HG02970 (cell line): Measurements from ENCODE around the gene TWNK.

Experiments used
- ATAC-seq: cut with Tn5 transposase; IDR thresholded peaks from one replicate; pipeline ENCODE4 v1.9.1; 2021; ENCODE audit warnings: mild to moderate bottlenecking, moderate library complexity, moderate number of reproducible peaks; ENCODE audit not compliant: unreplicated experiment, low FRiP score

Gene TWNK

DNA sequence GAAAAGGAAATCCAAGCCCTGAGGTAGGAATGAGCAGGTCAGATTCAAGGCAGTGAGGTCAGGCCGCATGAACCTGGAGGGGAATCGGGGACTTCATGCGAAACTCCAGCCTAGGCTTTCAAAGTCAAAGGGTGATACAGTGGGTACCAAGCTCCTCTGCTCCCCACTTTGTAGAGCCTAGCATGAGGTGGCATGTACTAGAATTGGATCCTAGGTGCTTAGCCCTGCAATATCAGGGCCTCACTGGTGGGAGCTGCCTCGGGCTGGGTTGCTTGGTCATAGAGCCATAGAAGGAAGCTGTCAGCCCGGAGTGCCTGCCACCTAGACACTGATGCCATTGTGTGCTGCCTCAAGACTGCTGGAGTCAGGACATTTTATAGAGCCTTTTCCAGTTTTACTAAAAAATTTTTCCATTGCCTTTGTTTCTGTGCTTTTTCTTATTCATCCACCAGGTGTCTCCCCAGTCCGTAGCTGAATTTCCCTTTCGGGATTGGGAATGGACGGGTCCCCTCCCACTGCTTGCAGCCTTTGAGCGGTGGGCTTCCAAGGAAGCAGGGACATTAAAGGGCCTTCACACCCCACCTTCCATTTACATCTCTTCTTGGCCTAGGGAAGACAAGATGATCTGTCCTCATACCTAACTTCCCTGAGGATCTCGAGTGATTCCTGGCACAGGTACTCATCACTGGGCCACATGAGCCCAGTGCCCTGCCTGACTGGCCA lies 6.8 kb downstream of the TWNK start:
- ATAC-seq: no peak

- ATAC-seq: no peak
Observed at GRCh38 chr10:100995181-100995580, 7.8 kb downstream of the TWNK start.

GRCh38 chr10:100996678-100997359 lies 9.5 kb downstream of the TWNK start:
- no peak for ATAC-seq

DNA sequence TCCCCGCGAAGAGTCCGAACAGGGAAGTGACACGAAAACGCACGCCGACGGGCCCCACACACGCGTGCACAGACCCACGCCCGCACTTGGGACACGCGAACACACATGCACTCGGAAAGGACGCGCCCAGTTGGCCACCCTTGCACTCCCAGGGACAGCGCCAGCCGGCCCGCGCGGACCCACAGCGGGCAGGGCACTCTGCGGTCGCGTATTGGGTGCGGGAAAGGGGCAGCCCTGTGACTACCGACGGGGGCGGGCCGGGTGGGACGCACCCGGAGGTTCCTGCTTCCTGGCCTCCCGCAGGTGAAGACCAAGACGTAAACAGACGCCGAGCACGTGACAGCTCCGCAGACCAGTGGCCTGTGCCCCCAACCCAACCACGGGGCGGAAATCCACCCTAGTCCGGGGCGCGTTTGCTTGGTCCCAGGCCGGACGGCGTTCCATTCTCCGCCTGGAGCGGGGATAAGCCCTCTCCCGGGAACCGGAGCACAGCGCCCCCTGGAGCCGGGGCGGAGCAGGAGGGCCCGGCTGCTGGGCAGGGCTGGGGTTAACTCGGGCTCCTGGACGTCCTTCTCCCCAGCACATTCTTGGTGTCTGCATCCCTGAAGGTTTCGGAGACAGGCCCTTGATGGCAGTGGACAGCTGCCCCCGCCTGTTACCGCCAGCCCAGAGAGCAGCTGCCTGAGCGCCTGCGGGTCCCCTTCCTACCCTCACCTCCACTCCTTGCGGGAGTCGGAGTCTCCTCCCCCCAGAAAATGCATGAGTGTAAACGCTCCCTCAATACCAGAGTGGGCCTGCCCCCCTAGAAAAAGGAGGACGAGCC lies 10.2 kb downstream of the TWNK start:
- ATAC-seq: no peak

GRCh38 chr10:100998183-100998990 lies 11.0 kb downstream of the TWNK start:
- ATAC-seq: no peak

- peak; percentile 43 for ATAC-seq
Observed at GRCh38 chr10:100998991-100999741, 11.8 kb downstream of the TWNK start.

- ATAC-seq: no peak
Observed at GRCh38 chr10:100999742-101000126, 12.4 kb downstream of the TWNK start, which contains the start of gene LZTS2. TSS of gene LZTS2 (plus strand) at chr10:100999808. CDS start at chr10:101002539, 2,731 bp downstream.

- ATAC-seq: no peak
Observed at GRCh38 chr10:101000127-101000914, 13.0 kb downstream of the TWNK start.

- ATAC-seq: no peak
Observed at GRCh38 chr10:101000915-101001658, 13.7 kb downstream of the TWNK start.

- no peak for ATAC-seq
Observed at GRCh38 chr10:101001659-101002035, 14.3 kb downstream of the TWNK start.

- ATAC-seq: no peak
Observed at GRCh38 chr10:101002456-101002855, 15.1 kb downstream of the TWNK start.

DNA sequence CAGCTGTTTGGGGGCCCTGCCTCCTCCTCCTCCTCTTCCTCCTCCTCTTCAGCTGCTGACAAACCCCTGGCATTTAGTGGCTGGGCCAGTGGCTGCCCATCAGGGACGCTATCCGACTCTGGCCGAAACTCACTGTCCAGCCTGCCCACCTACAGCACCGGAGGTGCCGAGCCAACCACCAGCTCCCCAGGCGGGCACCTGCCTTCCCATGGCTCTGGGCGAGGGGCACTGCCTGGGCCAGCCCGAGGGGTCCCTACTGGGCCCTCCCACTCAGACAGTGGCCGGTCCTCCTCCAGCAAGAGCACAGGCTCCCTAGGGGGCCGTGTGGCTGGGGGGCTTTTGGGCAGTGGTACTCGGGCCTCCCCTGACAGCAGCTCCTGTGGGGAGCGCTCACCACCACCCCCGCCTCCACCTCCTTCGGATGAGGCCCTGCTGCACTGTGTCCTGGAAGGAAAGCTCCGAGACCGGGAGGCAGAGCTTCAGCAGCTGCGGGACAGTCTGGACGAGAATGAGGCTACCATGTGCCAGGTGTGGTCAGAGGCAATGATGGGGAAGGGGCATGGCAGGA lies 16.4 kb downstream of the TWNK start:
- no peak for ATAC-seq

DNA sequence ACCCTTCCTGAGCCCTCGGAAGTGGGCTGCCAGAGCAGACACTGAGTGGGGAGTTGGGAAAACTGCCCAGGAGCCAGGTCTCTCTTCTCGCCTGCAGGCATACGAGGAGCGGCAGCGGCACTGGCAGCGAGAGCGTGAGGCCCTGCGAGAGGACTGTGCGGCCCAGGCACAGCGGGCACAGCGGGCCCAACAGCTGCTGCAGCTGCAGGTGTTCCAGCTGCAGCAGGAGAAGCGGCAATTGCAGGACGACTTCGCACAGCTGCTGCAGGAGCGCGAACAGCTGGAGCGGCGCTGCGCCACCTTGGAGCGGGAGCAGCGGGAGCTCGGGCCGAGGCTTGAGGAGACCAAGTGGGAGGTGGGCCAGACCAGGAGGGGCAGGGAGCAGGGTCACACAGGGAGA lies 18.0 kb downstream of the TWNK start:
- ATAC-seq: no peak

DNA sequence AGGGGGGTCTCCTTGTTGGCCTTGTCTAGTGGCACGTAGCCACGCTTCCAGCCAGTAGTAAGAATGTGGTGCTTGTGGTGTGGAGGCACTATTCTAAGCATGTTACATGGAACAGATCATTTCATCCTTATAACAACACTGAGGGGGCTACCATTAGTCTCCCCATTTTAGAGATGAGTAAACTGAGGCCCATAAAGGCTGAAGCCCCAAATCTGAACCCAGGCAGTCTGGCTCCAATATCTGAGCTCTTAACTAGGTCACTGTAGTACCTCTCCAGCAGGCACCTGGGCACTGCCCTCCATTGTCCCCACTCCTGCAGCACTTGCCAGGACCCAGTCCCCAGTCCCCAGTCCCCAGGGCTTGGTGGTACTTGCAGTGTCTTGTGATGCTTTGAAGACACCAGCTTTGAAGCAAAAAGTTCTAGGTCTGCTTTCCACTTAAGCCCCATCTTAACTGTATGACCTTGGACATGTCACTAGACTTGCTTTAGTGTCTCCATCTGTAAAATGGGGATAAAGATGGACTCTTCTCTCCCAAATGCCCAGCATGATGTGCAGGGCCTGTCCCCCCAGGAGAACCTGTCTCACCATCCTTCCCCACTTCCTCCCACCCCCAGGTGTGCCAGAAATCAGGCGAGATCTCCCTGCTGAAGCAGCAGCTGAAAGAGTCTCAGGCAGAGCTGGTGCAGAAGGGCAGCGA lies 18.7 kb downstream of the TWNK start:
- ATAC-seq: no peak

DNA sequence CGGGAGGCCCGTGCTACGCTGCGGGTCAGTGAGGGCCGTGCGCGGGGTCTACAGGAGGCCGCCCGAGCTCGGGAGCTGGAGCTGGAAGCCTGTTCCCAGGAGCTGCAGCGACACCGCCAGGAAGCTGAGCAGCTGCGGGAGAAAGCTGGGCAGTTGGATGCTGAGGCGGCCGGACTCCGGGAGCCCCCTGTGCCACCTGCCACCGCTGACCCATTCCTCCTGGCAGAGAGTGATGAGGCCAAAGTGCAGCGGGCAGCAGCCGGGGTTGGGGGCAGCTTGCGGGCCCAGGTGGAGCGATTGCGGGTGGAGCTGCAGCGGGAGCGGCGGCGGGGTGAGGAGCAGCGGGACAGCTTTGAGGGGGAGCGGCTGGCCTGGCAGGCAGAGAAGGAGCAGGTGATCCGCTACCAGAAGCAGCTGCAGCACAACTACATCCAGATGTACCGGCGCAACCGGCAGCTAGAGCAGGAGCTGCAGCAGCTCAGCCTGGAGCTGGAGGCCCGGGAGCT lies 19.3 kb downstream of the TWNK start:
- no peak for ATAC-seq

GRCh38 chr10:101007099-101007711 lies 19.9 kb downstream of the TWNK start:
- ATAC-seq: no peak
